Bronchial epithelial cell (primary cell): ENCODE results near the gene AGBL4. TPM values are rescaled to one million over a fixed set of nuclear protein-coding genes. Genes with fewer than 3 reads are reported as not detected.

Experiments used
- DNase-seq: peaks from one replicate; pipeline ENCODE4 v3.0.0-alpha.2; 2010; ENCODE audit warnings: low read depth
- FAIRE-seq: peaks from 2 replicates; lab custom pipeline; 2011; peaks lifted over from hg19 to GRCh38; lab: Jason Lieb, UNC
- H3K27me3 ChIP-seq: 2 replicates; pipeline ENCODE4 v1.5.1; 2011; ENCODE audit warnings: low read length; ENCODE audit not compliant: control insufficient read depth, insufficient read depth
- H3K36me3 ChIP-seq: 2 replicates; pipeline ENCODE4 v1.5.1; 2011; ENCODE audit warnings: low read length; ENCODE audit not compliant: control insufficient read depth, insufficient read depth
- H3K4me3 ChIP-seq: 2 replicates; pipeline ENCODE4 v1.5.1; 2011; ENCODE audit warnings: mild to moderate bottlenecking, low read depth, low read length, control low read depth
- total RNA-seq: library from RNA; depleted of rRNA; stranded (reverse); fragments of >200 nt; gene quantifications from 2 replicates; pipeline ENCODE4 v1.2.1, GENCODE V29; 2014
- TF ChIP-seq, protein P1 (sequence below): IDR thresholded peaks from 2 replicates; pipeline ENCODE4 v1.5.1; 2011; ENCODE audit warnings: mild to moderate bottlenecking, moderate library complexity, low read length, control low read depth, inconsistent platforms; ENCODE audit not compliant: insufficient read depth, severe bottlenecking

AGBL4 gene
- total RNA-seq, 1 donor from 2014 or later: not detected

DNA sequence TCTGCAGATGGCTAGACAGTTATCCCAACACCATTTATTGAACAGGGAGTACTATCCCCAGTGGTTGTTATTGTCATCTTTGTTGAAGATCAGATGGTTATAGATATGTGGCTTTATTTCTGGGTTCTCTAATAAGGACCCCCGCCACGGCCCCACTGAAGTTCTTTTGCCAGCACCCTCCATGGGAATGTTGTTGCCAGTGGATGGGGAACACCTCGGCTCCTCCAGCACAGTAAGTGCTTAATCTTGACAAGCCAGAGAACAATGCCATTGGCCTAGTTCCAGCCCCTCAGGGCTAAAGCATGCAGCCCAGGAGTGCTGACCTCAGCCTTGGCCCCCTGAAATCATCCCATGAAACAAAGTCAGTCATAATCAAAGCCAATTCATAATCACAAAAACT, 337.6 kb downstream of the AGBL4 start:
- TF ChIP-seq, protein P1, sequence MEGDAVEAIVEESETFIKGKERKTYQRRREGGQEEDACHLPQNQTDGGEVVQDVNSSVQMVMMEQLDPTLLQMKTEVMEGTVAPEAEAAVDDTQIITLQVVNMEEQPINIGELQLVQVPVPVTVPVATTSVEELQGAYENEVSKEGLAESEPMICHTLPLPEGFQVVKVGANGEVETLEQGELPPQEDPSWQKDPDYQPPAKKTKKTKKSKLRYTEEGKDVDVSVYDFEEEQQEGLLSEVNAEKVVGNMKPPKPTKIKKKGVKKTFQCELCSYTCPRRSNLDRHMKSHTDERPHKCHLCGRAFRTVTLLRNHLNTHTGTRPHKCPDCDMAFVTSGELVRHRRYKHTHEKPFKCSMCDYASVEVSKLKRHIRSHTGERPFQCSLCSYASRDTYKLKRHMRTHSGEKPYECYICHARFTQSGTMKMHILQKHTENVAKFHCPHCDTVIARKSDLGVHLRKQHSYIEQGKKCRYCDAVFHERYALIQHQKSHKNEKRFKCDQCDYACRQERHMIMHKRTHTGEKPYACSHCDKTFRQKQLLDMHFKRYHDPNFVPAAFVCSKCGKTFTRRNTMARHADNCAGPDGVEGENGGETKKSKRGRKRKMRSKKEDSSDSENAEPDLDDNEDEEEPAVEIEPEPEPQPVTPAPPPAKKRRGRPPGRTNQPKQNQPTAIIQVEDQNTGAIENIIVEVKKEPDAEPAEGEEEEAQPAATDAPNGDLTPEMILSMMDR: no peak
- Histone ChIP-seq H3K36me3 (no peaks in the 10 kb centered on the region), H3K4me3 (no peak overlapping the region), H3K27me3 (no peaks in the 10 kb centered on the region)
- no peak for FAIRE-seq
- DNase-seq: peak; percentile 3

DNA sequence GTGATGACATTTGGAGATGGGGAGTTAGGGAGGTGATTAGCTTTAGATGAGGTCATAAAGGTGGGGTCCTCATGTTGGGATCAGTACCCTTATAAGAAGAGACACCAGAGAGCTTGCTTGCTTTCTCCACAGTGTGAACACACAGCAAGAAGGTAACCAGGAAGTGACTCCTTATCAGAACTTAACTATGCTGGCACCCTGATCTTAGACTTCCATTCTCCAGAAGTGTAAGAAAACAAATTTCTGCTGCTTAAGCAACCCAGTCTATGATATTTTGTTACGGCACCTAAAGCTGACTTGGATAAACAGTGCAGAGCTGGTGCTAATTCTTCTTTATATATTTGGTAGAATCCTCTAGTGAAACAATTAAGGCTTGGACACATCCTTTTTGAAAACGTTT, 346.0 kb downstream of the AGBL4 start:
- no peak for DNase-seq
- Histone ChIP-seq H3K27me3 (no peaks in the 10 kb centered on the region), H3K4me3 (no peak overlapping the region), H3K36me3 (no peaks in the 10 kb centered on the region)
- TF ChIP-seq, protein P1: no peak
- FAIRE-seq: no peak

DNA sequence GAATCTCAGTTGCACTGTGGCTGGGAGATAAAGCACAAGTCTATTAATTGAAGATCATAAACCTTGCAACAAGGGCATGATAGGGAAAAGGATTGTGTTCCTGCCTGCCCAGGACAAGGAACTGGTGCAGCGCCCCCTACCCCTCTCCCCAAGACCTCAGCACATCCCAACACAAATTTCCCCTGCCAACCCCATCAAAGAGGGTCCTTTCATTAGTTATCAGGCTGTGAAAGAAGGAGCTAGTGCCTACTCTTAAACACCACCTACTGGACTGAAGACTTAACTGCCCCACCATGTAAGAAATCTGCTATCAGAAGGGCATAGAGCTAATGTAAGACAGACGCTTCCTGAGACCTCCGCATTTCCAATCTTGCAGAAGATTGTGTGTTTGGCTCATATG, 372.6 kb downstream of the AGBL4 start:
- no peaks in the 10 kb centered on the region for H3K36me3 ChIP-seq
- H3K4me3 ChIP-seq: no peak overlapping the region
- H3K27me3 ChIP-seq: no peaks in the 10 kb centered on the region
- TF ChIP-seq, protein P1: no peak
- DNase-seq (no peak), FAIRE-seq (no peak)

DNA sequence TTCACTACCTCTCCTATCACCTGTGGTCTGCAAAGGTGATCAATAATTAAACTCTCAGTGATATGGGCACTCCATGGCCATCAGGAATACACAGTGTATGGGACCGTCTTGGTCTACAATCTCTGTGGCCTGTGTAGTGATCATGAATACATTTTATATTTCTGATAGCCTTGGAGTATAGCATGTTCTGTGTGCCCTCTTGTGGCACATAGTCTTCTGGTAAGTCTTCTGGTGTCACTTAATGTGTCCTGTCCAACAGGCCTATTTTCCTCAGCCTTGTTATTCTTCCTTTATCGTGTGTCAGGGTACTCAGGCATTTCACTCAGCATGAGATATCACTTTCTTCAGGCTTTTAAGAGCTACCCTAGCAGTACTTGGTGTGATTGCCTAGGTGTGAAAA, 393.6 kb downstream of the AGBL4 start:
- no peak for DNase-seq
- no peaks in the 10 kb centered on the region for H3K27me3 ChIP-seq
- TF ChIP-seq, protein P1: no peak

DNA sequence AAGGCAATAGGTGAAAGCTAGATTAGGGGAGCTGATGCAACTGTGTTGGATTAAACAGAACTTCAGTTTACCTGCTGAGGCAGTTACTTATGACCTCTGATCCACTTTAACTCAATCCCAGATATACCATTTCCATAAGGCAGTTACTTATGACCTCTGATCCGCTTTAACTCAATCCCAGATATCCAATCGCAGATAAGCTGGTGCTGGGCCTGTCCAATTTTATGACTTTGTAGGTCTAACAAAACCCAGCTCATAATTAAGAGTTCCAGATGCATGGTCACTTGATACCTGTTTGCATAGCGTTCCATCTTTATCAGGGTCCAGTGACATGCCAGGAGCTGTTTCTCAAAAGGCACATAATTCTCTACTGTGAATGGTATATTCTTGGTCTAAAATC, 396.0 kb downstream of the AGBL4 start:
- Histone ChIP-seq H3K4me3 (no peak overlapping the region), H3K36me3 (no peaks in the 10 kb centered on the region), H3K27me3 (no peaks in the 10 kb centered on the region)
- FAIRE-seq (no peak), DNase-seq (no peak)
- TF ChIP-seq, protein P1: no peak

More for the DNA sequence above, 393.6 kb downstream of the AGBL4 start:
- FAIRE-seq: no peak
- Histone ChIP-seq H3K36me3 (no peaks in the 10 kb centered on the region), H3K4me3 (no peak overlapping the region)

DNA sequence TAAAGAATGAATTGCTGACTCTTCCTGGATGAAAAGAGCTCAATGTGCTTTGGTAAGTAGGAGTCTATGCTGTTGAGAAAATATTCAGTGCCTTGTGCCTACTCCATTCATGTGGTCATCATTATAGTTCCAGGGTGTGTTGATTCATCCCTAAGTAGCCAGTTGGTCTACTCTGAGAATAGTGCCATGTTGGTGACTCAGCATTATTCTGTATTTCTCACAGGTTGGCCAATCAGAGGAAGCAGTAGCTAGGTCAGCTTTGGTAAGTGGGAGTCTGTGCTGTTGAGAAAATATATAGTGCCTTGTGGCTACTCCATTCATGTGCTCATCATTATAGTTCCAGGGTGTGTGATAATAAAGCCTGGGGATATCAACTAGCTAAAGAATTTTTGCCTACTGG, 397.3 kb downstream of the AGBL4 start:
- Histone ChIP-seq H3K4me3 (no peak overlapping the region), H3K27me3 (no peaks in the 10 kb centered on the region), H3K36me3 (no peaks in the 10 kb centered on the region)
- FAIRE-seq (no peak), DNase-seq (peak; percentile 8)
- TF ChIP-seq, protein P1: no peak
